ENCODE results near the gene FKBP15. TPM values are rescaled to one million over a fixed set of nuclear protein-coding genes. Genes with fewer than 3 reads are reported as not detected.

The FKBP15 gene
- total and polyA plus RNA-seq, 2 experiments from 2014 or later, result 7.9 to 14.9 TPM

GRCh38 chr9:113238202-113238858 is 17.3 kb upstream of the FKBP15 start:
- no peaks in the 10 kb centered on the region for H3K4me1 Mint-ChIP-seq
- no peaks in the 10 kb centered on the region for H3K36me3 Mint-ChIP-seq (ENCODE audit: low read depth)
- no peaks in the 10 kb centered on the region for H3K9me2 ChIP-seq (ENCODE audit: insufficient read depth)
- H3F3A ChIP-seq (replicated peaks; ENCODE audit: low read depth), result no peaks in the 10 kb centered on the region
- no peaks in the 10 kb centered on the region for H3K36me3 ChIP-seq (ENCODE audit: insufficient read depth)
- H3K9me3 Mint-ChIP-seq, result no peaks in the 10 kb centered on the region
- H3K27me3 Mint-ChIP-seq (ENCODE audit: insufficient read depth, low read depth, poor library complexity), result peaks cover 2% of the 10 kb centered on the region
- H3K79me2 ChIP-seq (replicated peaks; ENCODE audit: insufficient read depth), result no peaks in the 10 kb centered on the region
- H3K4me3 ChIP-seq, result no peak overlapping the region
- H3K4me3 Mint-ChIP-seq, result no peak overlapping the region
- H3K27ac Mint-ChIP-seq, result no peak overlapping the region
- no peak for ATAC-seq
- H3K27me3 ChIP-seq (ENCODE audit: insufficient read depth), result no peaks in the 10 kb centered on the region
- DNase-seq (ENCODE audit: low spot score), result no peak
- H3K27ac ChIP-seq (ENCODE audit: low read depth), result 0 out of 2 replicates have a peak overlapping the region, but pooled peaks have one; percentile 22
- TF ChIP-seq ETS1 (IDR thresholded peaks at IDR 0.05) (no peak), NANOG (IDR thresholded peaks at IDR 0.05; ENCODE audit: borderline replicate concordance) (no peak), EZH2 (IDR thresholded peaks at IDR 0.05; ENCODE audit: low read depth, unreplicated experiment) (no peak), CREB1 (CRISPR knock-in tag; IDR thresholded peaks at IDR 0.05; ENCODE audit: low read depth) (no peak), CTCF (conservative IDR thresholded peaks at IDR 0.05; ENCODE audit: low read depth in 2 of 2) (no peak), JUNB (IDR thresholded peaks at IDR 0.05; ENCODE audit: unreplicated experiment) (no peak), EZH2phosphoT487 (IDR thresholded peaks at IDR 0.05; ENCODE audit: unreplicated experiment) (no peak), ZNF114 (CRISPR knock-in tag; IDR thresholded peaks at IDR 0.05) (no peak), ZNF331 (CRISPR knock-in tag; IDR thresholded peaks at IDR 0.05; ENCODE audit: low read depth) (no peak), STAT1 (IDR thresholded peaks at IDR 0.05; ENCODE audit: unreplicated experiment) (no peak), POLR2AphosphoS5 (IDR thresholded peaks at IDR 0.05; ENCODE audit: low read depth) (no peak), REST (IDR thresholded peaks at IDR 0.05; ENCODE audit: unreplicated experiment) (no peak)
- TF ChIP-seq, protein P1, sequence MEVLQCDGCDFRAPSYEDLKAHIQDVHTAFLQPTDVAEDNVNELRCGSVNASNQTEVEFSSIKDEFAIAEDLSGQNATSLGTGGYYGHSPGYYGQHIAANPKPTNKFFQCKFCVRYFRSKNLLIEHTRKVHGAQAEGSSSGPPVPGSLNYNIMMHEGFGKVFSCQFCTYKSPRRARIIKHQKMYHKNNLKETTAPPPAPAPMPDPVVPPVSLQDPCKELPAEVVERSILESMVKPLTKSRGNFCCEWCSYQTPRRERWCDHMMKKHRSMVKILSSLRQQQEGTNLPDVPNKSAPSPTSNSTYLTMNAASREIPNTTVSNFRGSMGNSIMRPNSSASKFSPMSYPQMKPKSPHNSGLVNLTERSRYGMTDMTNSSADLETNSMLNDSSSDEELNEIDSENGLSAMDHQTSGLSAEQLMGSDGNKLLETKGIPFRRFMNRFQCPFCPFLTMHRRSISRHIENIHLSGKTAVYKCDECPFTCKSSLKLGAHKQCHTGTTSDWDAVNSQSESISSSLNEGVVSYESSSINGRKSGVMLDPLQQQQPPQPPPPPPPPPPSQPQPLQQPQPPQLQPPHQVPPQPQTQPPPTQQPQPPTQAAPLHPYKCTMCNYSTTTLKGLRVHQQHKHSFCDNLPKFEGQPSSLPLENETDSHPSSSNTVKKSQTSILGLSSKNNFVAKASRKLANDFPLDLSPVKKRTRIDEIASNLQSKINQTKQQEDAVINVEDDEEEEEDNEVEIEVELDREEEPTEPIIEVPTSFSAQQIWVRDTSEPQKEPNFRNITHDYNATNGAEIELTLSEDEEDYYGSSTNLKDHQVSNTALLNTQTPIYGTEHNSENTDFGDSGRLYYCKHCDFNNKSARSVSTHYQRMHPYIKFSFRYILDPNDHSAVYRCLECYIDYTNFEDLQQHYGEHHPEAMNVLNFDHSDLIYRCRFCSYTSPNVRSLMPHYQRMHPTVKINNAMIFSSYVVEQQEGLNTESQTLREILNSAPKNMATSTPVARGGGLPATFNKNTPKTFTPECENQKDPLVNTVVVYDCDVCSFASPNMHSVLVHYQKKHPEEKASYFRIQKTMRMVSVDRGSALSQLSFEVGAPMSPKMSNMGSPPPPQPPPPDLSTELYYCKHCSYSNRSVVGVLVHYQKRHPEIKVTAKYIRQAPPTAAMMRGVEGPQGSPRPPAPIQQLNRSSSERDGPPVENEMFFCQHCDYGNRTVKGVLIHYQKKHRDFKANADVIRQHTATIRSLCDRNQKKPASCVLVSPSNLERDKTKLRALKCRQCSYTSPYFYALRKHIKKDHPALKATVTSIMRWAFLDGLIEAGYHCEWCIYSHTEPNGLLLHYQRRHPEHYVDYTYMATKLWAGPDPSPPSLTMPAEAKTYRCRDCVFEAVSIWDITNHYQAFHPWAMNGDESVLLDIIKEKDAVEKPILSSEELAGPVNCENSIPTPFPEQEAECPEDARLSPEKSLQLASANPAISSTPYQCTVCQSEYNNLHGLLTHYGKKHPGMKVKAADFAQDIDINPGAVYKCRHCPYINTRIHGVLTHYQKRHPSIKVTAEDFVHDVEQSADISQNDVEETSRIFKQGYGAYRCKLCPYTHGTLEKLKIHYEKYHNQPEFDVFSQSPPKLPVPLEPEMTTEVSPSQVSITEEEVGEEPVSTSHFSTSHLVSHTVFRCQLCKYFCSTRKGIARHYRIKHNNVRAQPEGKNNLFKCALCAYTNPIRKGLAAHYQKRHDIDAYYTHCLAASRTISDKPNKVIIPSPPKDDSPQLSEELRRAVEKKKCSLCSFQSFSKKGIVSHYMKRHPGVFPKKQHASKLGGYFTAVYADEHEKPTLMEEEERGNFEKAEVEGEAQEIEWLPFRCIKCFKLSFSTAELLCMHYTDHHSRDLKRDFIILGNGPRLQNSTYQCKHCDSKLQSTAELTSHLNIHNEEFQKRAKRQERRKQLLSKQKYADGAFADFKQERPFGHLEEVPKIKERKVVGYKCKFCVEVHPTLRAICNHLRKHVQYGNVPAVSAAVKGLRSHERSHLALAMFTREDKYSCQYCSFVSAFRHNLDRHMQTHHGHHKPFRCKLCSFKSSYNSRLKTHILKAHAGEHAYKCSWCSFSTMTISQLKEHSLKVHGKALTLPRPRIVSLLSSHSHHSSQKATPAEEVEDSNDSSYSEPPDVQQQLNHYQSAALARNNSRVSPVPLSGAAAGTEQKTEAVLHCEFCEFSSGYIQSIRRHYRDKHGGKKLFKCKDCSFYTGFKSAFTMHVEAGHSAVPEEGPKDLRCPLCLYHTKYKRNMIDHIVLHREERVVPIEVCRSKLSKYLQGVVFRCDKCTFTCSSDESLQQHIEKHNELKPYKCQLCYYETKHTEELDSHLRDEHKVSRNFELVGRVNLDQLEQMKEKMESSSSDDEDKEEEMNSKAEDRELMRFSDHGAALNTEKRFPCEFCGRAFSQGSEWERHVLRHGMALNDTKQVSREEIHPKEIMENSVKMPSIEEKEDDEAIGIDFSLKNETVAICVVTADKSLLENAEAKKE (CRISPR knock-in tag; IDR thresholded peaks at IDR 0.05), result no peak
- no peak overlapping the region for H3K4me2 ChIP-seq
- no peaks in the 10 kb centered on the region for H3K4me1 ChIP-seq (ENCODE audit: insufficient read depth)
- H4K20me1 ChIP-seq (replicated peaks; ENCODE audit: insufficient read depth), result peaks cover 13% of the 10 kb centered on the region
- no peak overlapping the region for H2AFZ ChIP-seq

All from GM23338 (cell line).